Measurements from ENCODE around the gene TRIO. TPM values are rescaled to one million over a fixed set of nuclear protein-coding genes. Genes with fewer than 3 reads are reported as not detected.

Gene TRIO
- total RNA-seq, 1 donor from 2014 or later: 71.6 TPM

- TF ChIP-seq, protein P1, sequence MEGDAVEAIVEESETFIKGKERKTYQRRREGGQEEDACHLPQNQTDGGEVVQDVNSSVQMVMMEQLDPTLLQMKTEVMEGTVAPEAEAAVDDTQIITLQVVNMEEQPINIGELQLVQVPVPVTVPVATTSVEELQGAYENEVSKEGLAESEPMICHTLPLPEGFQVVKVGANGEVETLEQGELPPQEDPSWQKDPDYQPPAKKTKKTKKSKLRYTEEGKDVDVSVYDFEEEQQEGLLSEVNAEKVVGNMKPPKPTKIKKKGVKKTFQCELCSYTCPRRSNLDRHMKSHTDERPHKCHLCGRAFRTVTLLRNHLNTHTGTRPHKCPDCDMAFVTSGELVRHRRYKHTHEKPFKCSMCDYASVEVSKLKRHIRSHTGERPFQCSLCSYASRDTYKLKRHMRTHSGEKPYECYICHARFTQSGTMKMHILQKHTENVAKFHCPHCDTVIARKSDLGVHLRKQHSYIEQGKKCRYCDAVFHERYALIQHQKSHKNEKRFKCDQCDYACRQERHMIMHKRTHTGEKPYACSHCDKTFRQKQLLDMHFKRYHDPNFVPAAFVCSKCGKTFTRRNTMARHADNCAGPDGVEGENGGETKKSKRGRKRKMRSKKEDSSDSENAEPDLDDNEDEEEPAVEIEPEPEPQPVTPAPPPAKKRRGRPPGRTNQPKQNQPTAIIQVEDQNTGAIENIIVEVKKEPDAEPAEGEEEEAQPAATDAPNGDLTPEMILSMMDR (IDR thresholded peaks at IDR 0.05; ENCODE audit: insufficient read depth, low read length, severe bottlenecking): no peak
Measured at GRCh38 chr5:14167211-14167845, 24.2 kb downstream of the TRIO start.

DNA sequence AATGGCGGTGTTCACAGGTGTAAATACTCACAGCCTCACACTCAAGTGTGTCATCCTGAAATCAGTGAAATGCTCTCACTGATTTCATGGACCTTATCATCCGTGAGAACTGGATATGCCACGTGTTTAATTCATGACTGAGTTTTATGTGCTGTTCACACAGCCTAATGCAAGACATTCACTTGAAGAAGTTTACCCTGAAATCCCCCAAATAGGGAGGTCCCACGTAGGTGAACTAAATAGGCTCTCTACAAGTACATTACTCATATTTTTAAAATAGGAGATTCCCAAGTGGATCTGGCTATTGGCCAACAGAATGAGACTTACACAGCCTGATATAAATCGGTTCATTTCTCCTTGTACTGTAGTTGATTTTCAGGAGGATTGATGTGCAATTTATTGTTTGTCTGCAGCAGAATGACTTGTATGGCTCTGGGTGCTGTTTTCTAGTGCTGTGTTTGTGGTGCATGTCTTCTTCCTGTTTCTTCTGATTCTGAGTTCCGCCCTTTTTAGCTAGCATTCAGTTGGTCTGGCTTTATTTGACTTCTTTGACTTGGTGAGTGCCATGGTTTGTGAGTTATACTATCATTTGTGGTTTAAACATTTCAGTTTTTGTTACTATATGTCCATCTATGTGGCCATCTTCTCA lies 25.1 kb downstream of the TRIO start:
- DNase-seq (ENCODE audit: low read depth) (peak; percentile 48), FAIRE-seq (no peak)
- TF ChIP-seq, protein P1 (IDR thresholded peaks at IDR 0.05; ENCODE audit: insufficient read depth, low read length, severe bottlenecking): no peak

More at GRCh38 chr5:14167211-14167845, 24.2 kb downstream of the TRIO start:
- peaks cover 2% of the 10 kb centered on the region for H3K36me3 ChIP-seq (ENCODE audit: control insufficient read depth, insufficient read depth, low read length)
- no peaks in the 10 kb centered on the region for H3K27me3 ChIP-seq (ENCODE audit: control insufficient read depth, insufficient read depth, low read length)
- DNase-seq (ENCODE audit: low read depth) (peak; percentile 66), FAIRE-seq (no peak)
- no peak overlapping the region for H3K4me3 ChIP-seq (ENCODE audit: low read depth, low read length)

DNA sequence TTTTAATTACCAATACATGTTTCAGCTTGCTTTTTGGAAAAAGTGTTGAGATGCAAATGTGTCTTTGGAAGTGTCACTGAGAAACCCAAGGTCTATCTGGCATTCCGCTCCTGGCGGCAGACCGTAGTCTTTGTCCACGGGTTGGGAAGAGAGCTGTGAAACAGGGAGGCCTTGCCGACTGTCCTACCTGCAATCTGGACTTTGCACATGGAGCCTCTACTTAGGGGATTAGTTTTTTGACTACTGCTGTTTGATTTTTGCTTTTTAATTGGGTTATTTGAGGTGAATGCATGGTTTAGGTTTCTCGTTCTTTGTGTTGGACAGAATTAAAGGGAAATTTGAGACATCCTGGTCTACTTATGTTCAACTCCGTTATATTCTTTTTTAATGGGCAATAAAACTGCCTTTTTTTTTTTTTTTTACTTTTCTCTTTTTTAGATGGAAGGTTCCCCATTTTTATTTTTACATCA lies 25.7 kb downstream of the TRIO start:
- Histone ChIP-seq H3K36me3 (ENCODE audit: control insufficient read depth, insufficient read depth, low read length) (peaks cover 2% of the 10 kb centered on the region), H3K27me3 (ENCODE audit: control insufficient read depth, insufficient read depth, low read length) (no peaks in the 10 kb centered on the region), H3K4me3 (ENCODE audit: low read depth, low read length) (no peak overlapping the region)
- TF ChIP-seq, protein P1 (IDR thresholded peaks at IDR 0.05; ENCODE audit: insufficient read depth, low read length, severe bottlenecking): no peak
- FAIRE-seq: no peak
- DNase-seq (ENCODE audit: low read depth): no peak

More for the DNA sequence above, 25.1 kb downstream of the TRIO start:
- peaks cover 2% of the 10 kb centered on the region for H3K36me3 ChIP-seq (ENCODE audit: control insufficient read depth, insufficient read depth, low read length)
- H3K27me3 ChIP-seq (ENCODE audit: control insufficient read depth, insufficient read depth, low read length): no peaks in the 10 kb centered on the region
- no peak overlapping the region for H3K4me3 ChIP-seq (ENCODE audit: low read depth, low read length)

- H3K4me3 ChIP-seq (ENCODE audit: low read depth, low read length): no peak overlapping the region
- H3K36me3 ChIP-seq (ENCODE audit: control insufficient read depth, insufficient read depth, low read length): no peaks in the 10 kb centered on the region
- no peaks in the 10 kb centered on the region for H3K27me3 ChIP-seq (ENCODE audit: control insufficient read depth, insufficient read depth, low read length)
- FAIRE-seq (no peak), DNase-seq (ENCODE audit: low read depth) (no peak)
- TF ChIP-seq, protein P1 (IDR thresholded peaks at IDR 0.05; ENCODE audit: insufficient read depth, low read length, severe bottlenecking): no peak
Measured at GRCh38 chr5:14171046-14171445, 27.9 kb downstream of the TRIO start.

- TF ChIP-seq, protein P1 (IDR thresholded peaks at IDR 0.05; ENCODE audit: insufficient read depth, low read length, severe bottlenecking): no peak
- DNase-seq (ENCODE audit: low read depth) (no peak), FAIRE-seq (no peak)
- Histone ChIP-seq H3K4me3 (ENCODE audit: low read depth, low read length) (no peak overlapping the region), H3K36me3 (ENCODE audit: control insufficient read depth, insufficient read depth, low read length) (no peaks in the 10 kb centered on the region), H3K27me3 (ENCODE audit: control insufficient read depth, insufficient read depth, low read length) (no peaks in the 10 kb centered on the region)
Measured at GRCh38 chr5:14171621-14172020, 28.5 kb downstream of the TRIO start.
